SHP77 (cell line): Measurements from ENCODE around the gene KANK2.
"Not testable (repeated sequence)": the region's sequence is repeated elsewhere in the genome, so short reads cannot be mapped to it uniquely, and the experiment has no call there.

Source experiments
- DNase-seq, 2 experiments: peaks; one replicate each; lab custom pipeline; 2025; lab: John Stamatoyannopoulos, UW

The KANK2 gene

GRCh38 chr19:11196406-11197287 is 698 bp downstream of the KANK2 start:
- DNase-seq = peak in 1 of 2 experiments; percentile 2

GRCh38 chr19:11195681-11196080 is 1.7 kb downstream of the KANK2 start:
- no peak for DNase-seq

GRCh38 chr19:11194656-11195558 is 2.4 kb downstream of the KANK2 start:
- no peak for DNase-seq

- no peak for DNase-seq
These were observed 3.2 kb downstream of the KANK2 start for GRCh38 chr19:11194173-11194572.

- no peak for DNase-seq
These were observed 4.1 kb downstream of the KANK2 start for GRCh38 chr19:11192957-11193939.

GRCh38 chr19:11191934-11192333 is 5.4 kb downstream of the KANK2 start:
- no peak for DNase-seq

- peak in 1 of 2 experiments; percentile 13 for DNase-seq
These were observed 6.0 kb downstream of the KANK2 start for GRCh38 chr19:11191273-11191755.

- DNase-seq = no peak
These were observed 6.8 kb downstream of the KANK2 start for GRCh38 chr19:11190501-11190900.

- no peak for DNase-seq
These were observed 9.9 kb downstream of the KANK2 start for GRCh38 chr19:11187441-11187840.

GRCh38 chr19:11182994-11183393 is 14.4 kb downstream of the KANK2 start:
- no peak for DNase-seq

- DNase-seq = no peak
These were observed 15.9 kb downstream of the KANK2 start for GRCh38 chr19:11181488-11181887.

- DNase-seq = not testable (repeated sequence)
These were observed 16.4 kb downstream of the KANK2 start for GRCh38 chr19:11180975-11181374.

- DNase-seq = no peak
These were observed 17.0 kb downstream of the KANK2 start for GRCh38 chr19:11180346-11180745.

GRCh38 chr19:11179716-11180297 is 17.5 kb downstream of the KANK2 start:
- no peak for DNase-seq

GRCh38 chr19:11179145-11179465 is 18.2 kb downstream of the KANK2 start:
- DNase-seq = not testable (repeated sequence)

- no peak for DNase-seq
These were observed 19.8 kb downstream of the KANK2 start for GRCh38 chr19:11177592-11177991.

GRCh38 chr19:11176466-11177193 is 20.7 kb downstream of the KANK2 start:
- no peak for DNase-seq

GRCh38 chr19:11175920-11176319 is 21.4 kb downstream of the KANK2 start:
- DNase-seq = no peak

GRCh38 chr19:11174336-11174735 is 23.0 kb downstream of the KANK2 start:
- no peak for DNase-seq

GRCh38 chr19:11173516-11174155 is 23.7 kb downstream of the KANK2 start:
- DNase-seq = no peak
